Stomach (tissue), 4 donors: ENCODE results near the gene ATP8A1.

Experiments
- EP300 ChIP-seq: sonication (generic); formaldehyde crosslinking; IDR thresholded peaks from one replicate; pipeline ENCODE4 v1.6.1; 2017; ENCODE audit warnings: antibody characterized with exemption
- POLR2A ChIP-seq, 4 donors: fragments of 450-650 bp; IDR thresholded peaks; one replicate each; pipeline ENCODE4 v1.6.1; 2016; ENCODE audit warnings: antibody characterized with exemption in 4 of 4, control low read depth in 2 of 4, mild to moderate bottlenecking in 1 of 4, moderate library complexity in 1 of 4
- POLR2AphosphoS5 ChIP-seq, 3 donors: sonication (generic); formaldehyde crosslinking; IDR thresholded peaks; one replicate each; pipeline ENCODE4 v1.6.1; 2016; ENCODE audit warnings: antibody characterized with exemption in 3 of 3
- TF ChIP-seq, protein P1 (sequence below), 7 experiments: fragments of 450-650 bp in 4 of 7; fragments of 200-600 bp in 3 of 7; sonication (generic) in 3 of 7; IDR thresholded peaks; one replicate each; pipeline ENCODE4 v1.5.1; 2016 to 2019; ENCODE audit warnings: antibody characterized with exemption in 7 of 7, control low read depth in 2 of 7, mild to moderate bottlenecking in 1 of 7

DNA sequence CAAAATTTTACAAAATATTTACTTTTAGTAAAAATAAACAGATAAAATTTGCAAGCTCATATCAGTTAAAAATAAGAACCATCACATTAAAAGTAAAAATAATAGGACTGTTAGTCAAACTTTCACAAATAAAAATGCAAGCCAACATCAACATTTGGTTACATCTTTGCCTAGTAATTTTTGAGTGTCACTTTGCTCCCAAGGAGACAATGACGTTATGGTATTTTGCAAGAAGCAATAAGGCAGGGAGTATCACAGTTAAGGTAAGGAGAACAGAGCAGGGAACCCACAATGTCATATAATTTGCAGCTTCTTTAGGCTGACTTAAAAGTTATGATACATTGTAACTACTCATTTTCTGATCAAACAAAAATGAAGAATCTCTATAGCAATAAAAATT lies 98.7 kb downstream of the ATP8A1 start:
- TF ChIP-seq, protein P1, sequence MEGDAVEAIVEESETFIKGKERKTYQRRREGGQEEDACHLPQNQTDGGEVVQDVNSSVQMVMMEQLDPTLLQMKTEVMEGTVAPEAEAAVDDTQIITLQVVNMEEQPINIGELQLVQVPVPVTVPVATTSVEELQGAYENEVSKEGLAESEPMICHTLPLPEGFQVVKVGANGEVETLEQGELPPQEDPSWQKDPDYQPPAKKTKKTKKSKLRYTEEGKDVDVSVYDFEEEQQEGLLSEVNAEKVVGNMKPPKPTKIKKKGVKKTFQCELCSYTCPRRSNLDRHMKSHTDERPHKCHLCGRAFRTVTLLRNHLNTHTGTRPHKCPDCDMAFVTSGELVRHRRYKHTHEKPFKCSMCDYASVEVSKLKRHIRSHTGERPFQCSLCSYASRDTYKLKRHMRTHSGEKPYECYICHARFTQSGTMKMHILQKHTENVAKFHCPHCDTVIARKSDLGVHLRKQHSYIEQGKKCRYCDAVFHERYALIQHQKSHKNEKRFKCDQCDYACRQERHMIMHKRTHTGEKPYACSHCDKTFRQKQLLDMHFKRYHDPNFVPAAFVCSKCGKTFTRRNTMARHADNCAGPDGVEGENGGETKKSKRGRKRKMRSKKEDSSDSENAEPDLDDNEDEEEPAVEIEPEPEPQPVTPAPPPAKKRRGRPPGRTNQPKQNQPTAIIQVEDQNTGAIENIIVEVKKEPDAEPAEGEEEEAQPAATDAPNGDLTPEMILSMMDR (IDR thresholded peaks at IDR 0.05): no peak
- TF ChIP-seq EP300: no peak
- no peak for TF ChIP-seq POLR2A (IDR thresholded peaks at IDR 0.05)
- TF ChIP-seq POLR2AphosphoS5 (IDR thresholded peaks at IDR 0.05): no peak
